ENCODE data around the gene PARL.
A peak's percentile ranks its signal among the peaks of the same experiment; 100 is the strongest.
"Not testable (repeated sequence)": the region's sequence is repeated elsewhere in the genome, so short reads cannot be mapped to it uniquely, and the experiment has no call there.

The PARL gene

DNA sequence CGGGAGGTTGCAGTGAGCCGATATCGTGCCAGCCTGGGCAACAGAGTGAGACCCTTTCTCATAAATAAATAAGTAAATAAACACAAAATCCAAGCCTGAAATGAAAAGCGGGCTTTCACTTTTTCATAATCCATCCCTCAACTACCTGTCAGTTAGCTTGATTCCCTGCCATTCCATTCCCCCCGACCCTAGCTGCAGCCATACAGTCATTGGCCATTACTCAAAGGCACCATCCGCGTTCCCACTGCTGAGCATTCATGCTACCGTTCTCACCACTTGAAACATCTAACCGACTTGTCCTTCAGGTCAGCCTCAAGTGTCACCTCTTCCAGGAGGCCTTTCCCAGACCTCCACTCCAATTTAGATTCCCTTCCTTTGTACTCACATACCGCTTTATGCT lies 1.1 kb upstream of the PARL start:
- CTCF ChIA-PET: interaction anchor here (0.6 to 5.3 kb wide), 16 partner anchors 10 to 416 kb away, joined by 3 to 55 read pairs (median 4); partner anchors contain the start of gene MAP6D1
- no peak for DNase-seq (ENCODE audit: low read depth, low spot score)
- TF ChIP-seq, protein P1, sequence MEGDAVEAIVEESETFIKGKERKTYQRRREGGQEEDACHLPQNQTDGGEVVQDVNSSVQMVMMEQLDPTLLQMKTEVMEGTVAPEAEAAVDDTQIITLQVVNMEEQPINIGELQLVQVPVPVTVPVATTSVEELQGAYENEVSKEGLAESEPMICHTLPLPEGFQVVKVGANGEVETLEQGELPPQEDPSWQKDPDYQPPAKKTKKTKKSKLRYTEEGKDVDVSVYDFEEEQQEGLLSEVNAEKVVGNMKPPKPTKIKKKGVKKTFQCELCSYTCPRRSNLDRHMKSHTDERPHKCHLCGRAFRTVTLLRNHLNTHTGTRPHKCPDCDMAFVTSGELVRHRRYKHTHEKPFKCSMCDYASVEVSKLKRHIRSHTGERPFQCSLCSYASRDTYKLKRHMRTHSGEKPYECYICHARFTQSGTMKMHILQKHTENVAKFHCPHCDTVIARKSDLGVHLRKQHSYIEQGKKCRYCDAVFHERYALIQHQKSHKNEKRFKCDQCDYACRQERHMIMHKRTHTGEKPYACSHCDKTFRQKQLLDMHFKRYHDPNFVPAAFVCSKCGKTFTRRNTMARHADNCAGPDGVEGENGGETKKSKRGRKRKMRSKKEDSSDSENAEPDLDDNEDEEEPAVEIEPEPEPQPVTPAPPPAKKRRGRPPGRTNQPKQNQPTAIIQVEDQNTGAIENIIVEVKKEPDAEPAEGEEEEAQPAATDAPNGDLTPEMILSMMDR (IDR thresholded peaks at IDR 0.05; ENCODE audit: insufficient read depth, low read length, missing control alignments): no peak
- POLR2A ChIA-PET: no interaction called here
- no peak overlapping the region for H3K4me3 ChIP-seq (ENCODE audit: low read depth, low read length)

GRCh38 chr3:183884097-183884426 lies 618 bp downstream of the PARL start:
- TF ChIP-seq, protein P1 (IDR thresholded peaks at IDR 0.05; ENCODE audit: insufficient read depth, low read length, missing control alignments): no peak
- DNase-seq (ENCODE audit: low read depth, low spot score): no peak
- ChIA-PET CTCF (interaction anchor here (0.7 to 5.3 kb wide), 43 partner anchors 8 to 700 kb away, joined by 3 to 55 read pairs (median 4); partner anchors contain the start of genes ABCC5, EIF2B5 and MAP6D1), POLR2A (no interaction called here)
- peak overlapping the region; percentile 95 for H3K4me3 ChIP-seq (ENCODE audit: low read depth, low read length)

DNA sequence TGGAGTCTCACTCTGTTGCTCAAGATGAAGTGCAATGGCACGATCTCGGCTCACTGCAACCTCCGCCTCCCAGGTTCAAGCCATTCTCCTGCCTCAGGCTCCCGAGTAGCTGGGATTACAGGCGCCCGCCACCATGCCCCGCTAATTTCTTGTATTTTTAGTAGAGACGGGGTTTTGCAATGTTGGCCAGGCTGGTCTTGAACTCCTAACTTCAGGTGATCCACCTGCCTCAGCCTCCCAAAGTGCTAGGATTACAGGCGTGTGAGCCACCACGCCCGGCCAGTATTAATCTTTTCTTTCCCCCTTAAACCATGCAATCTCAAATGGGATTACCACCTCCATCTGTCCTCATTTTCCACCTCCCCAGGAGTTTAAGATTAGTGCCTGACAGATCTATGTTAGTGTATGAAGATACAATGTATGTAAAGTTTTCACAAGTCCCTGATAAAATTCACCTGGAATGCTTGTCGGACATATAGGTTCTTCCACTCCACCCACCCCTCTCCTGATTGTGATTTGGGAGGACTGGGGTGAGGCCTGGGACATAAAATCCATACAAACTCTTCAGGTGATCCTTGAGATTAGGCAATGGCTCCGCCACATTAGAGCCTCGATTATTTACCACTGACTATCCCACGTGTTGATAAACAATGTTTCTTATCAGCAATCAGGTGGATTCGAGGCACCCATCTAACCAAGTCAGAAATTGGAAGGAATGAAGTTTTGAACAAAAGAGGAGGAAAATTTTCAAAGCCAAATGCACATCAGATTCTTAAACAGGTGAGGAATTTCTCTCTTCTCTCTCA lies 1.2 kb downstream of the PARL start:
- H3K4me3 ChIP-seq (ENCODE audit: low read depth, low read length): peak overlapping the region; percentile 95
- ChIA-PET POLR2A (no interaction called here), CTCF (interaction anchor here (0.8 to 5.3 kb wide), 31 partner anchors 7 to 699 kb away, joined by 3 to 55 read pairs (median 4); partner anchors contain the start of genes EIF2B5 and MAP6D1)
- TF ChIP-seq, protein P1 (IDR thresholded peaks at IDR 0.05; ENCODE audit: insufficient read depth, low read length, missing control alignments): no peak
- DNase-seq (ENCODE audit: low read depth, low spot score): no peak

DNA sequence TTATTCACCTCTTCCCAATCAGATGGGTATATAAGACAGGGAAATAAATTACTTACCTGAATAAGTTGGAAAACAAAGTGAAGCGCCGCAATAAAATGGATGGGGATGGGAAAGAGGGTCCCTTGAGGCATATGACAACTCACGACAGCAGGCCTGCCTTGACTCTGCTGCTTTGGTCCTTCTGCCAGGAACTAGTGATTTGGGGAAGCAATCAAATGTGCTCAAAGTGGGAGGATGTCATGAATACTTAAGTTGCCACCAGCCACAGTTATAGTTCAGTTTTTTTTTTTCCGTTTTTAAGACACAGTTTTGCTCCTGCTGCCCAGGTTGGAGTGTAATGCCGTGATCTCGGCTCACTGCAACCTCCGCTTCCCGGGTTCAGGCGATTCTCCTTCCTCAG lies 4.6 kb downstream of the PARL start:
- no peak for DNase-seq (ENCODE audit: low read depth, low spot score)
- CTCF ChIA-PET: interaction anchor here (0.8 to 1.4 kb wide), 4 partner anchors 19 to 409 kb away, joined by 3 read pairs; no protein-coding TSS in a partner anchor
- POLR2A ChIA-PET: no interaction called here
- TF ChIP-seq, protein P1 (IDR thresholded peaks at IDR 0.05; ENCODE audit: insufficient read depth, low read length, missing control alignments): no peak
- H3K4me3 ChIP-seq (ENCODE audit: low read depth, low read length): no peak overlapping the region

- ChIA-PET CTCF (interaction anchor here (0.8 to 1.4 kb wide), 5 partner anchors 12 to 410 kb away, joined by 3 read pairs; no protein-coding TSS in a partner anchor), POLR2A (no interaction called here)
Measured at GRCh38 chr3:183879243-183879642, 5.4 kb downstream of the PARL start.

GRCh38 chr3:183878071-183878470 lies 6.6 kb downstream of the PARL start:
- ChIA-PET POLR2A (no interaction called here), CTCF (interaction anchor here (0.7 kb wide), 1 partner anchor 19 kb away, joined by 3 read pairs; no protein-coding TSS in a partner anchor)
- H3K4me3 ChIP-seq (ENCODE audit: low read depth, low read length): no peak overlapping the region
- TF ChIP-seq, protein P1 (IDR thresholded peaks at IDR 0.05; ENCODE audit: insufficient read depth, low read length, missing control alignments): no peak
- DNase-seq (ENCODE audit: low read depth, low spot score): no peak

More at GRCh38 chr3:183879243-183879642, 5.4 kb downstream of the PARL start:
- DNase-seq (ENCODE audit: low read depth, low spot score): no peak
- no peak overlapping the region for H3K4me3 ChIP-seq (ENCODE audit: low read depth, low read length)
- TF ChIP-seq, protein P1 (IDR thresholded peaks at IDR 0.05; ENCODE audit: insufficient read depth, low read length, missing control alignments): no peak

GRCh38 chr3:183877227-183877626 lies 7.5 kb downstream of the PARL start:
- POLR2A ChIA-PET; H3K4me3 ChIP-seq (ENCODE audit: low read depth, low read length); DNase-seq (ENCODE audit: low read depth, low spot score): not testable (repeated sequence)
- CTCF ChIA-PET: interaction anchor here (1.1 to 2.2 kb wide), 2 partner anchors 8 to 18 kb away, joined by 3 to 11 read pairs; partner anchors contain the start of gene PARL
